Measurements from ENCODE around the gene OR5V1. TPM values are rescaled to one million over a fixed set of nuclear protein-coding genes. Genes with fewer than 3 reads are reported as not detected.

The OR5V1 gene
- total RNA-seq, 4 donors from 2014 or later, result not detected

Other genes with a start within 250 kb of the OR5V1 start
- not detected for gene OR2J2, start 198.0 kb downstream of the OR5V1 start, total RNA-seq
- not detected for gene OR14J1, start 67.2 kb downstream of the OR5V1 start, total RNA-seq
- not detected for gene OR12D3, start 6.4 kb upstream of the OR5V1 start, total RNA-seq
- not detected for gene OR12D2, start 26.8 kb upstream of the OR5V1 start, total RNA-seq
- not detected for gene OR12D1, start 46.1 kb upstream of the OR5V1 start, total RNA-seq
- not detected for gene OR10C1, start 70.4 kb upstream of the OR5V1 start, total RNA-seq
- not detected for gene OR11A1, start 88.2 kb upstream of the OR5V1 start, total RNA-seq
- not detected for gene OR2H1, start 88.3 kb upstream of the OR5V1 start, total RNA-seq
- under 1 TPM in 1 of 4 donors, not detected in 3; 0.42 TPM for gene MAS1L, start 119.1 kb upstream of the OR5V1 start, total RNA-seq
- gene UBD, start 190.9 kb upstream of the OR5V1 start, total RNA-seq, result 10 to 100 TPM in 1 of 4 donors, under 1 TPM in 1, not detected in 2; 0.63 to 11.6 TPM
- gene OR2H2, start 216.3 kb upstream of the OR5V1 start, total RNA-seq, result not detected